Lower lobe of right lung (tissue), 2 donors: ENCODE measurements around the gene SLC25A47. TPM values are rescaled to one million over a fixed set of nuclear protein-coding genes. Genes with fewer than 3 reads are reported as not detected.
A peak's percentile ranks its signal among the peaks of the same experiment; 100 is the strongest.

Experiments used
- ATAC-seq, 2 donors: fragments of 200-7000 bp; cut with Tn5 transposase; one replicate each; pipeline ENCODE4 v1.9.1; 2020 to 2022; ENCODE audit warnings: mild to moderate bottlenecking in 2 of 2, moderate library complexity in 2 of 2
- DNase-seq: peaks from one replicate; pipeline ENCODE4 v3.0.0-alpha.2; 2020
- H3K27ac ChIP-seq: fragments of 200-600 bp; one replicate; pipeline ENCODE4 v1.8.0; 2022
- H3K27me3 ChIP-seq: fragments of 200-600 bp; one replicate; pipeline ENCODE4 v1.8.0; 2022; ENCODE audit warnings: low read depth
- H3K36me3 ChIP-seq: fragments of 200-600 bp; one replicate; pipeline ENCODE4 v1.8.0; 2022; ENCODE audit warnings: mild to moderate bottlenecking
- H3K4me1 ChIP-seq: fragments of 200-600 bp; one replicate; pipeline ENCODE4 v1.8.0; 2022
- H3K4me3 ChIP-seq: fragments of 200-600 bp; one replicate; pipeline ENCODE4 v1.8.0; 2022; ENCODE audit warnings: mild to moderate bottlenecking
- H3K9me3 ChIP-seq: fragments of 200-600 bp; one replicate; pipeline ENCODE4 v1.8.0; 2022
- intact Hi-C: fragments of 100-400 bp; cut with DNase I; formaldehyde crosslinking; loops from one replicate; pipeline ENCODE4 v1.11.0; 2022
- total RNA-seq: library from RNA; stranded (reverse); fragmentation: NEBNext Ultra II Directional; extraction: Animal tissue kit (Norgen Biotek cat#: 25700); gene quantifications from one replicate; pipeline ENCODE4 v1.2.1, GENCODE V29; 2021
- TF ChIP-seq, protein P1 (sequence below): fragments of 200-600 bp; IDR thresholded peaks from one replicate; pipeline ENCODE4 v1.8.0; 2022; ENCODE audit warnings: antibody characterized with exemption, mild to moderate bottlenecking
- donor health status: DM: no; HTN: yes; CAD: no; lungs with severe emphysema.

Gene SLC25A47
- total RNA-seq, 1 donor from 2014 or later, result not detected

DNA sequence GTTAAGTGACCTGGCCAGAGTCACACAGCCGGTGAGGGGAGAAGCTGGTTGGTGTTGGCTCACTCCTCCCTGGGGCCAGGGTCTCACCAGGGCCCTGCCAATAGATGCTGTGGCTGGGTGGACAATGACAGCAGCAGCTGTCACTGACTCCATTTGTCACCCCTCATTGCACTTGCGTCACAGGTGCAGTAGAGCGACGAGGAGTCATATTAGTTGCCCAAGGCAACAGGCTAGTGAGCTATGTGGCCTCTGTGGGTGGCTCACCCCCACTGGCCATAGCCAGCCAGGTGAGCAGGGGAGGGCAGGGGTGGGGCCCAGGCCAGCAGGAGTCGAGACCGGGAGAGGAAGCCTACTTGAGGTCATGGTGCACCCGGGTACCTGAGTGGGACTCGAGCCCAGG, 9.7 kb downstream of the SLC25A47 start:
- H3K27ac ChIP-seq, result no peak overlapping the region
- peak; percentile 41 for DNase-seq
- no peak overlapping the region for H3K4me3 ChIP-seq
- H3K27me3 ChIP-seq, result no peaks in the 10 kb centered on the region
- TF ChIP-seq, protein P1, sequence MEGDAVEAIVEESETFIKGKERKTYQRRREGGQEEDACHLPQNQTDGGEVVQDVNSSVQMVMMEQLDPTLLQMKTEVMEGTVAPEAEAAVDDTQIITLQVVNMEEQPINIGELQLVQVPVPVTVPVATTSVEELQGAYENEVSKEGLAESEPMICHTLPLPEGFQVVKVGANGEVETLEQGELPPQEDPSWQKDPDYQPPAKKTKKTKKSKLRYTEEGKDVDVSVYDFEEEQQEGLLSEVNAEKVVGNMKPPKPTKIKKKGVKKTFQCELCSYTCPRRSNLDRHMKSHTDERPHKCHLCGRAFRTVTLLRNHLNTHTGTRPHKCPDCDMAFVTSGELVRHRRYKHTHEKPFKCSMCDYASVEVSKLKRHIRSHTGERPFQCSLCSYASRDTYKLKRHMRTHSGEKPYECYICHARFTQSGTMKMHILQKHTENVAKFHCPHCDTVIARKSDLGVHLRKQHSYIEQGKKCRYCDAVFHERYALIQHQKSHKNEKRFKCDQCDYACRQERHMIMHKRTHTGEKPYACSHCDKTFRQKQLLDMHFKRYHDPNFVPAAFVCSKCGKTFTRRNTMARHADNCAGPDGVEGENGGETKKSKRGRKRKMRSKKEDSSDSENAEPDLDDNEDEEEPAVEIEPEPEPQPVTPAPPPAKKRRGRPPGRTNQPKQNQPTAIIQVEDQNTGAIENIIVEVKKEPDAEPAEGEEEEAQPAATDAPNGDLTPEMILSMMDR, result no peak
- ATAC-seq, result no peak
- H3K36me3 ChIP-seq, result peaks cover 49% of the 10 kb centered on the region
- intact Hi-C loops, result no loop called here
- H3K4me1 ChIP-seq, result no peaks in the 10 kb centered on the region
- no peaks in the 10 kb centered on the region for H3K9me3 ChIP-seq

DNA sequence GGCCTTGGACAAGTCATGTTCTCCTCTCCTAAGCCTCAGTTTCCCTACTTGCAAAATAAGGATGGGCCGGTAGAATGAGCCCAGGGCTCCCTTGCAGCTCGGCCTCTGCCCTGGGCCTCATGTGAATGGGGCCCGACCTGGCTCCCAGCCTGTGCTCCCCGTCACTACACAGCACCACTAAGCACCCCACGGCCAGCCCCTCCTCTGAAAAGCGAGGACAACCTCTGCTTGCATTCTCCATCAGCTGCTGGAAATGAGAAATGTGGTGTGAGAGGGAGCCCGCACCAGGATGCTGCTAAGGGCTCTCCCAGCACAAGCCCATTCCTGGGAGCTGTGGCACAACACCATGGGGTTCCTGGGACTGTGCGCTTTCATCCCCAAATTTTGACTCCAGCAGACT, 10.2 kb downstream of the SLC25A47 start:
- intact Hi-C loops, result no loop called here
- no peak overlapping the region for H3K4me3 ChIP-seq
- TF ChIP-seq, protein P1, result no peak
- H3K27ac ChIP-seq, result no peak overlapping the region
- peaks cover 54% of the 10 kb centered on the region for H3K36me3 ChIP-seq
- H3K4me1 ChIP-seq, result no peaks in the 10 kb centered on the region
- DNase-seq, result peak; percentile 30
- no peaks in the 10 kb centered on the region for H3K27me3 ChIP-seq
- no peaks in the 10 kb centered on the region for H3K9me3 ChIP-seq
- ATAC-seq, result no peak

DNA sequence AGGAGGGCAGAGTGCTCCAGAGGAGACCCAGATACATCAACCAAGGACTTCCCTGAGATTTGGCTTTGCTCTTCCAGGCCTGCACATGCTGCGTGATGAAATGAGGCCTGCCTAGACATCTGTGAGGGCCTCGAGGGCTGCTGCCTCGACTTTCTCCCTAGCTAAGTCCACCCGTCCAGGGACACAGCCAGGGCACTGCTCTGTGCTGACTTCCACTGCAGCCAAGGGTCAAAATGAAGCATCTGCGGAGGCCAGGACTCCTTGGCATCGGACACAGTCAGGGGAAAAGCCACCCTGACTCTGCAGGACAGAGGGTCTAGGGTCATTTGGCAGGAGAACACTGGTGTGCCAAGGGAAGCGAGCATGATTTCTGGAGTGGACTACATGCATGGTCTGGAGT, 10.7 kb downstream of the SLC25A47 start:
- Histone ChIP-seq H3K4me1 (no peaks in the 10 kb centered on the region), H3K9me3 (no peaks in the 10 kb centered on the region), H3K36me3 (peaks cover 59% of the 10 kb centered on the region), H3K4me3 (no peak overlapping the region), H3K27ac (no peak overlapping the region), H3K27me3 (no peaks in the 10 kb centered on the region)
- intact Hi-C loops, result no loop called here
- TF ChIP-seq, protein P1, result no peak
- DNase-seq, result no peak
- ATAC-seq, result no peak

DNA sequence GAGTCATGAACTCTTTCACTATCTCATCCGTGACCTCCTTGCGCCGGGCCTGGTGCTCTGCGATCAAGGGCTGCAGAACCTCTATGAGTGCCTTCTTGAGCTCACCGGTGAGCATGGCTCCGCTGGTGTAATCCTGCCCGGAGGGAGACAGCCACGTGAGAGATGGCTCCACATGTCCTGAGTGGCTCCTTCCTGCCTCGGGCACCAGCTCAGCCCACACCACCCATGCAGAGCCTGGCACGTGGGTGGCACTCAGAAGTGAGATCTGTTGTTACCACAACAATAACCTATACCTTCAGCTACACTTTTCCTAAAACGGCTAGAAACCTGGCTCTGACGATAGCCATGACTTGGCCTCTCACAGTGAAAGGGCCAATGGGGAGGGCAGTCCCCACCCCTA, 11.8 kb downstream of the SLC25A47 start:
- intact Hi-C loops, result no loop called here
- peak; percentile 33 for DNase-seq
- Histone ChIP-seq H3K9me3 (no peaks in the 10 kb centered on the region), H3K27me3 (no peaks in the 10 kb centered on the region), H3K4me1 (no peaks in the 10 kb centered on the region), H3K27ac (no peak overlapping the region), H3K4me3 (no peak overlapping the region), H3K36me3 (peaks cover 66% of the 10 kb centered on the region)
- TF ChIP-seq, protein P1, result no peak
- no peak for ATAC-seq

DNA sequence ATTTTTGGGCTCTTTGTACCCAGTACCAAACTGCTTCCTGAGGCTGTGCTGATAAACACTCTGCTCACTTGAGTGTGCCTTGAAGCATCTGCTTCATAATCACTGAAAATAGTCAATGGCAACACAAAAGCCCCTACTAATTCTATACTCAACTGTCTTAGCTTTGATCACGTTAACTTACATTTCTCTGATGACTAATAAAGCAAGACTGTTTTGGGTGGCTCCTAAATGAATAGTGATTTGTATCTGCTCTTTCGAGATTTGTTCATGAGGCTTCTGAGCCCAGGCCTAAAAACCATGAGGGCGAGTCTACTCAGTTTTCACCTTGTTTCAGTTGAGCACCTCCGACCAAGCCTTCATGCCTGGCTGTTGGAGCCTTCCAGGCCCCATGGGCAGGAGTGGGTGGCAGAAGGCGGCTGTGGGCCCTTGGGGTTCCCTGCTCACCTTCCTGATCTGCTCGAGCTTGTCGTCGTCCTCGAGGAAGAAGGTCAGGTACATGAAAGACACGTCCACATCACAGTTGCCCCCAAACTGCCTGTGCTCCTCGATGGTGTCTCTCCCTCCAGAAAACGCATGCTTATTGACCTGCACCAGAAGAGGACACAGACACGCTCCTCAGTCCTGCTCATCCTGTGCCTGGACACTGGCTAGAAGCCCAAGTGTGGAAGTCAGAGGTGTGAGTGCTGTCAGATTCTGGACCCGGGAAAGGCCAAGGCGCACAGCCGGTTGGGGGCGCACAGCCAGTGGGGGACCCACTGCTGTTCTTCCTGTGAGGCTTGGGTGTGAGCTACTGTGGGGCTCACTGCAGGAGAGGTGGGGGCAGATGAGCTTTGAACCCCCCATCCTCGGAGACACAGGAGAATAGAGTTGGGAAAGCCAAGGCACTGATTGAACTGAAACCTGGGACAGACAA, 13.7 kb downstream of the SLC25A47 start:
- intact Hi-C loops, result no loop called here
- no peaks in the 10 kb centered on the region for H3K27me3 ChIP-seq
- DNase-seq (peak; percentile 20), ATAC-seq (no peak)
- H3K9me3 ChIP-seq, result no peaks in the 10 kb centered on the region
- H3K4me3 ChIP-seq, result no peak overlapping the region
- TF ChIP-seq, protein P1, result no peak
- H3K4me1 ChIP-seq, result peaks cover 16% of the 10 kb centered on the region
- no peak overlapping the region for H3K27ac ChIP-seq
- peaks cover 77% of the 10 kb centered on the region for H3K36me3 ChIP-seq
